GM12875 (cell line): ENCODE results near the gene LYPLAL1.

Experiments
- H3K4me3 ChIP-seq: one replicate; pipeline ENCODE4 v1.5.1; 2011; ENCODE audit warnings: low read depth, low read length, control low read depth
- TF ChIP-seq, protein P1 (sequence below): IDR thresholded peaks from 2 replicates; pipeline ENCODE4 v1.5.1; 2011; ENCODE audit warnings: low read depth, mild to moderate bottlenecking, control low read depth, inconsistent platforms, low read length, moderate library complexity, borderline replicate concordance; ENCODE audit not compliant: insufficient read depth

The LYPLAL1 gene

DNA sequence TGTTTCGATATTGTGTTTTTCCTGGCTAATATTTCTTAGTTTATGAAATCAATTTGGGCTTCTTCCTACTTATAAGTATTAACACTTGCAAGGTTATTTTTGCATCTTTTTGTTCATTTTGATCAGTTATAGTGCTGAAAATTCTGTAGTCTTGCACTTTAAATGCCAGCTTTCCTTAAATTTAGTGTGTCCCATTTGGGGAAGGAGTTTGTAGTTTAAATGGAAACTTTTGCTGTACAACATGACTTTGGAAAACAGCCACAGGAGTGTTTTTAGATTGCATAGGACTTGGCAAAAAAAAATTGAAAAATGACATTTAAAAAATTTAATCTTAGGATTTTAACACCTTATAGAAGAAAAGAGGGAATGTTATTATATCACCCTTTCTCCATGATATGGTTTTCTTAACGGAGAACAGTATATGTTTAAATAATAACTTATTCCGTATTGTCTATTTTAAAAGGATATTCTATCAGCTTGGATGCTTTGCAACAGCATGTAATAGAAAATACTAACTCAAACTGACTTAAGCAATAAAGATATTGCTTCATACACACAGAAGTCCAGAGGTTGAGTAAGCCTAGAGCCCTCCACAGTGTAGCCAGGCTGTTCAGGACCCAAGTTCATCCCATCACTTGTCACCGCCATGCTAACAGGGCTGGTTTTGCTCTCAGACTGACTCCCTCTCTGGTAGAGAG lies 53.8 kb downstream of the LYPLAL1 start:
- TF ChIP-seq, protein P1, sequence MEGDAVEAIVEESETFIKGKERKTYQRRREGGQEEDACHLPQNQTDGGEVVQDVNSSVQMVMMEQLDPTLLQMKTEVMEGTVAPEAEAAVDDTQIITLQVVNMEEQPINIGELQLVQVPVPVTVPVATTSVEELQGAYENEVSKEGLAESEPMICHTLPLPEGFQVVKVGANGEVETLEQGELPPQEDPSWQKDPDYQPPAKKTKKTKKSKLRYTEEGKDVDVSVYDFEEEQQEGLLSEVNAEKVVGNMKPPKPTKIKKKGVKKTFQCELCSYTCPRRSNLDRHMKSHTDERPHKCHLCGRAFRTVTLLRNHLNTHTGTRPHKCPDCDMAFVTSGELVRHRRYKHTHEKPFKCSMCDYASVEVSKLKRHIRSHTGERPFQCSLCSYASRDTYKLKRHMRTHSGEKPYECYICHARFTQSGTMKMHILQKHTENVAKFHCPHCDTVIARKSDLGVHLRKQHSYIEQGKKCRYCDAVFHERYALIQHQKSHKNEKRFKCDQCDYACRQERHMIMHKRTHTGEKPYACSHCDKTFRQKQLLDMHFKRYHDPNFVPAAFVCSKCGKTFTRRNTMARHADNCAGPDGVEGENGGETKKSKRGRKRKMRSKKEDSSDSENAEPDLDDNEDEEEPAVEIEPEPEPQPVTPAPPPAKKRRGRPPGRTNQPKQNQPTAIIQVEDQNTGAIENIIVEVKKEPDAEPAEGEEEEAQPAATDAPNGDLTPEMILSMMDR: no peak
- H3K4me3 ChIP-seq: no peak overlapping the region

DNA sequence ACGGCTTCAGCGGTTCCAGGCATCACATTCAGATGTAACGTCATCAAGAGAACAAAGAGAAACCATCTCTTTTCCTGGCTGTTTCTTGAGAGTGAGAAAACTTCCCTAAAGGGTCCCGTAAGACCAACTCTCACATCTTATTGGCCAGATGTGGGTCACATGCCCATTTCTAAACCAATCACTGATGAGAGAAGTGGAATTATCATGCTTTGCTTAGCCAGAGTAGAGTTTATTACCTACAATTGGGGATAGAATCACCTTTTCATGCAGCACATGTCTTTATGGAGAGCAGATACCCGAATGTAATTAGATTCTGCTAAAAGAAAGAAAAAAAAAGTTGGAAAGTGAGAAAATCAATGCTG lies 54.4 kb downstream of the LYPLAL1 start:
- TF ChIP-seq, protein P1: no peak
- no peak overlapping the region for H3K4me3 ChIP-seq

DNA sequence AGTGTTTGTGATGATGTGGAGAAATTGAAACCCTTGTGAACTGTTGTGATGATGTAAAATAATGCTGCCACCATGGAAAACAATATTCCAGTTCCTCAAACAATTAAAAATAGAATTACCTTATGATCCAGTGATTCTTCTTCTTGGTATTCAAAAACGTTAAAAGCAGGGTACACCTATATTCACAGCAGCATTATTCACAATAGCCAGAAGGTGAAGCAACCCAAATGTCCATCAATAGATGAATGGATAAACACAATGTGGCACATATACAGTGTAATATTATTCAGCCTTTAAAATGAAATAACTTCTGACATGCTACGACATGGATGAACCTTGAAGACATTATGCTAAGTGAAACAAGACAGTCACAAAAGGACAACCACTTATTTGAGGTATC lies 59.2 kb downstream of the LYPLAL1 start:
- no peak overlapping the region for H3K4me3 ChIP-seq
- TF ChIP-seq, protein P1: no peak

DNA sequence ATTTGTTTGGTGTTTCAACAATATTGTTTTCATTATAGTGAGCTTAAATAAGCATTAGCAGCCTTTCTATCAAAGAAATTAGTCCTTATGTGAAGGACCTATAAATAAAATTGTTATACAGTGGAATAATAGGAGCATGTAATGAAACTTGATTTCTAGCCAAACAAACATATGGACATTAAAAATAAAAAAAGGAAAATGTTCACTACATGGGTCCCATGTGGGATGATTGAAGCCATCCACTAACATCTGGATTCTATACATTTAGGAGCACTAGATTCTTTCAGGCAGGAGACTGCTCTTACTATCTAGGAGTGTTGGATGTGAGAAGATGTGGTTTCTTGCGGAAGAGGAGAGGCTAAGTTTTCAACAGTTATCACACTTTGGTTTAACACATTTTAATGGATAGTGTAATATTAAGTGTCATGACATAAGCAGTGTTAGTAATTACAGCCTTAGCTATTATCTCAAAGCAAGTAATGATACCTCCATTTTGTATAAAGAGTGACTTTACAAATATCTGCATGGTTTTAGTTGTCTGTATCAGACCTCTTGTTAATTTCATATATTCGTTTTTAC lies 62.3 kb downstream of the LYPLAL1 start:
- TF ChIP-seq, protein P1: no peak
- H3K4me3 ChIP-seq: no peak overlapping the region

DNA sequence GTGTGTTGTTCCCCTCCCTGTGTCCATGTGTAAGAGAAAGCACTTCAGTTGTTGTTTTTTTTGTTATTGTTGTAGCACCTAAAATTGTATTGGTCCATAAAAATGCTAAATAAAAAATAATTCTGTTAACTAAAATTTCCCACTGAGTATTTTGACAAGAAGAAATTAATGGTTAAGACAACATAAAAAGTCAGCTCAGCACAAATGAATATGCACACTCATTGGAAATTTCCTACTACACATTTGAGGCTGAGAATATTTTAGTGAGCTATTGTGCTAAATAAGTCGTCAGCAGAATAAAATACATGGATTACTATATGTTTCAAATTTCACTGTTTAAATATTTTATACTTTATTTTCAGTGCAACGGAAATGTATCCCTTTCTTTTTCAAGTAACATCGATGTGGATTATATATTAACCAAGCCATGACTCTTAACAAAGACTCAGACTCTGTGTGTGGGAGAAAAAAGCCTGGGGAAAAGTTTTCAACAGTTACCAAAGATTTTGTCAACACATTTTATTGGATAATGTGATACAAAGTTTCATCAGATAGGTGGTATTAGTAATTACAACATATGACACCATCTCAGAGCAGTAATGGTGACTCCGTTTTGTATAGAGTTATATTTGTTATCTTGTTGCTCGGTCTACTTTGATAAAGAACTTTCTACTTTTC lies 63.4 kb downstream of the LYPLAL1 start:
- no peak overlapping the region for H3K4me3 ChIP-seq

DNA sequence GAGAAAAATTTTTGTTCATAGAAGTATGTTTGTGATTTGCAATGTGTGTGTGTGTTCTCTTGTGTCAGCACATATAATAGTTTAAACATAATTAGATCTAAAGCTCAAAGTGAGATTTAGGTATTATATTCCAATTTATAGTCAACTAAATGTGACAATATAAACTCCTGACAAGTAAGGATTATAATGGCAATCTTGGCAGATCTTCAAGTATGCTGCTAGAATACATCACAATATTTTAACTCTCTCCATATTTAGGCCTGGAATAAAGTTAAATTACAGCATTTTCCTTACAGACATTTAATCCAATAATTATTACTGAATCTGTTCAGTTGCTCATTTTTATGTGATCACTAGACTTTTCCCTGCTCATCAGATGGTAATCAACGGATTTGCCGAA lies 65.8 kb downstream of the LYPLAL1 start:
- H3K4me3 ChIP-seq: no peak overlapping the region
- TF ChIP-seq, protein P1: no peak

More for the DNA sequence above, 63.4 kb downstream of the LYPLAL1 start:
- TF ChIP-seq, protein P1: no peak
